MM.1S (cell line): ENCODE measurements around the gene PALD1.

Experiments used
- DNase-seq: peaks from one replicate; pipeline ENCODE4 v3.0.0-alpha.2; 2015
- H2AFZ ChIP-seq: fragments of 300-600 bp; sonication (generic); 2 replicates; pipeline ENCODE4 v1.6.0; 2016; ENCODE audit warnings: antibody characterized with exemption, low read length
- H3F3A ChIP-seq: fragments of 300-600 bp; sonication (generic); 2 replicates; pipeline ENCODE4 v1.6.1; 2016; ENCODE audit warnings: mild to moderate bottlenecking, antibody characterized with exemption, low read length, moderate library complexity, mixed read lengths; ENCODE audit not compliant: insufficient read depth
- H3K27ac ChIP-seq: fragments of 300-600 bp; sonication (generic); 2 replicates; pipeline ENCODE4 v1.5.1; 2016; ENCODE audit warnings: mild to moderate bottlenecking, low read length
- H3K27me3 ChIP-seq: fragments of 300-600 bp; sonication (generic); replicated peaks from 2 replicates; pipeline ENCODE4 v1.6.0; 2016; ENCODE audit warnings: low read length; ENCODE audit not compliant: insufficient read depth
- H3K36me3 ChIP-seq: fragments of 300-600 bp; sonication (generic); replicated peaks from 2 replicates; pipeline ENCODE4 v1.6.1; 2016; ENCODE audit warnings: mild to moderate bottlenecking, low read length, mixed read lengths; ENCODE audit not compliant: insufficient read depth
- H3K4me1 ChIP-seq: fragments of 300-600 bp; sonication (generic); 2 replicates; pipeline ENCODE4 v1.6.1; 2016; ENCODE audit warnings: low read length, mixed read lengths
- H3K4me2 ChIP-seq: fragments of 300-600 bp; sonication (generic); 2 replicates; pipeline ENCODE4 v1.6.0; 2016; ENCODE audit warnings: low read depth, low read length
- H3K4me3 ChIP-seq: fragments of 300-600 bp; sonication (generic); 2 replicates; pipeline ENCODE4 v1.5.1; 2016; ENCODE audit warnings: low read length, mixed read lengths
- H3K79me2 ChIP-seq: fragments of 300-600 bp; sonication (generic); 2 replicates; pipeline ENCODE4 v1.6.1; 2016; ENCODE audit warnings: mixed run types, low read length, mixed read lengths
- H3K9ac ChIP-seq: fragments of 300-600 bp; sonication (generic); 2 replicates; pipeline ENCODE4 v1.6.1; 2016; ENCODE audit warnings: low read length, mixed read lengths
- H3K9me2 ChIP-seq: fragments of 300-600 bp; sonication (generic); replicated peaks from 2 replicates; pipeline ENCODE4 v1.6.1; 2016; ENCODE audit warnings: mild to moderate bottlenecking, low read length, mixed read lengths; ENCODE audit not compliant: insufficient read depth
- H3K9me3 ChIP-seq: fragments of 300-600 bp; sonication (generic); replicated peaks from 2 replicates; pipeline ENCODE4 v1.6.1; 2016; ENCODE audit warnings: mild to moderate bottlenecking, low read length, mixed read lengths; ENCODE audit not compliant: insufficient read depth
- H4K20me1 ChIP-seq: fragments of 300-600 bp; sonication (generic); 2 replicates; pipeline ENCODE4 v1.6.1; 2016; ENCODE audit warnings: mild to moderate bottlenecking, low read length, moderate library complexity, mixed read lengths; ENCODE audit not compliant: insufficient read depth
- CTCF ChIP-seq: fragments of 300-600 bp; sonication (generic); IDR thresholded peaks from 2 replicates; pipeline ENCODE4 v1.5.1; 2016; ENCODE audit warnings: antibody characterized with exemption, low read length, mixed read lengths
- EZH2 ChIP-seq: fragments of 300-600 bp; sonication (generic); optimal IDR thresholded peaks from 2 replicates; pipeline ENCODE3; 2017; ENCODE audit warnings: low read depth, mild to moderate bottlenecking, antibody characterized with exemption, low read length, mixed read lengths
- EZH2phosphoT487 ChIP-seq: fragments of 300-600 bp; sonication (generic); IDR thresholded peaks from 2 replicates; pipeline ENCODE4 v1.6.1; 2018; ENCODE audit warnings: antibody characterized with exemption, low read length

PALD1 gene

GRCh38 chr10:70598857-70599295, 120.3 kb downstream of the PALD1 start:
- H3K4me3 ChIP-seq, result no peak overlapping the region
- no peak overlapping the region for H3K4me2 ChIP-seq
- no peaks in the 10 kb centered on the region for H3K9me2 ChIP-seq
- no peaks in the 10 kb centered on the region for H3F3A ChIP-seq
- no peaks in the 10 kb centered on the region for H3K9me3 ChIP-seq
- H2AFZ ChIP-seq, result no peak overlapping the region
- no peaks in the 10 kb centered on the region for H3K79me2 ChIP-seq
- no peak for DNase-seq
- no peaks in the 10 kb centered on the region for H3K4me1 ChIP-seq
- no peak overlapping the region for H3K9ac ChIP-seq
- H3K27me3 ChIP-seq, result no peaks in the 10 kb centered on the region
- no peak for TF ChIP-seq EZH2
- no peak for TF ChIP-seq CTCF
- no peak for TF ChIP-seq EZH2phosphoT487
- H3K27ac ChIP-seq, result no peak overlapping the region
- no peaks in the 10 kb centered on the region for H4K20me1 ChIP-seq
- H3K36me3 ChIP-seq, result no peaks in the 10 kb centered on the region

- Histone ChIP-seq H3K36me3 (no peaks in the 10 kb centered on the region), H3K79me2 (no peaks in the 10 kb centered on the region), H3F3A (no peaks in the 10 kb centered on the region), H3K27ac (no peak overlapping the region), H2AFZ (no peak overlapping the region), H3K27me3 (no peaks in the 10 kb centered on the region), H3K9me3 (no peaks in the 10 kb centered on the region), H3K9ac (no peak overlapping the region), H3K4me2 (no peak overlapping the region), H3K4me1 (no peaks in the 10 kb centered on the region), H3K9me2 (no peaks in the 10 kb centered on the region), H3K4me3 (no peak overlapping the region), H4K20me1 (no peaks in the 10 kb centered on the region)
- TF ChIP-seq CTCF (no peak), EZH2 (no peak), EZH2phosphoT487 (no peak)
- no peak for DNase-seq
These were observed 120.8 kb downstream of the PALD1 start for GRCh38 chr10:70599319-70599718.

- Histone ChIP-seq H3K9me2 (no peaks in the 10 kb centered on the region), H3K79me2 (no peaks in the 10 kb centered on the region), H3K27me3 (no peaks in the 10 kb centered on the region), H3K4me1 (no peaks in the 10 kb centered on the region), H3K4me3 (no peak overlapping the region), H4K20me1 (no peaks in the 10 kb centered on the region), H3K9ac (no peak overlapping the region), H3K9me3 (no peaks in the 10 kb centered on the region), H3K27ac (no peak overlapping the region), H3K36me3 (no peaks in the 10 kb centered on the region), H3F3A (no peaks in the 10 kb centered on the region), H3K4me2 (no peak overlapping the region), H2AFZ (no peak overlapping the region)
- no peak for TF ChIP-seq EZH2phosphoT487
- TF ChIP-seq EZH2, result no peak
- no peak for TF ChIP-seq CTCF
- DNase-seq, result no peak
These were observed 121.2 kb downstream of the PALD1 start for GRCh38 chr10:70599791-70600190.
